HFF-Myc (cell line): ENCODE measurements around the gene KCNJ4.

ENCODE experiments used
- DNase-seq: peaks from one replicate; pipeline ENCODE4 v3.0.0-alpha.2; 2011; ENCODE audit warnings: low read depth; ENCODE audit errors: extremely low read depth
- H3K4me3 ChIP-seq: replicated peaks from 2 replicates; pipeline ENCODE4 v1.5.1; 2011; ENCODE audit warnings: low read depth, mild to moderate bottlenecking, control low read depth, low read length
- CTCF ChIP-seq: IDR thresholded peaks from 2 replicates; pipeline ENCODE4 v1.5.1; 2012; ENCODE audit warnings: mild to moderate bottlenecking, low read depth, low read length, control low read depth; ENCODE audit errors: missing control alignments

Gene KCNJ4

GRCh38 chr22:38455076-38455529 is at the start of gene KCNJ4:
Gene KCNJ4, minus strand, starts transcription at chr22:38455199. Its CDS starts 27,067 bp downstream, at chr22:38428132.
- H3K4me3 ChIP-seq = peak within 1 kb of the TSS; percentile 27
- no peak for DNase-seq
- TF ChIP-seq CTCF = no peak

- peak overlapping the region; percentile 94 for H3K4me3 ChIP-seq
- no peak for DNase-seq
- no peak for TF ChIP-seq CTCF
Measured at GRCh38 chr22:38503021-38503420, 48.0 kb upstream of the KCNJ4 start.

GRCh38 chr22:38501797-38502672 is 47.0 kb upstream of the KCNJ4 start:
- H3K4me3 ChIP-seq = no peak overlapping the region
- no peak for TF ChIP-seq CTCF
- no peak for DNase-seq

- no peak overlapping the region for H3K4me3 ChIP-seq
- DNase-seq = no peak
- no peak for TF ChIP-seq CTCF
Measured at GRCh38 chr22:38497869-38498268, 42.9 kb upstream of the KCNJ4 start.

- no peak overlapping the region for H3K4me3 ChIP-seq
- no peak for TF ChIP-seq CTCF
Measured at GRCh38 chr22:38494939-38495338, 39.9 kb upstream of the KCNJ4 start.

GRCh38 chr22:38494498-38494897 is 39.5 kb upstream of the KCNJ4 start:
- no peak for DNase-seq
- H3K4me3 ChIP-seq = no peak overlapping the region
- TF ChIP-seq CTCF = no peak

More at GRCh38 chr22:38494939-38495338, 39.9 kb upstream of the KCNJ4 start:
- DNase-seq = no peak
